HL-60 (cell line): ENCODE data around the gene RBM12.
A peak's percentile ranks its signal among the peaks of the same experiment; 100 is the strongest.

Experiments
- DNase-seq, 2 experiments: peaks; one replicate each; pipeline ENCODE4 v3.0.0-alpha.2; 2010 to 2020; ENCODE audit warnings: low read depth in 1 of 2, low spot score in 1 of 2
- H3K27ac ChIP-seq: fragments of 250-450 bp; sonication (Bioruptor Pico); replicated peaks from 2 replicates; pipeline ENCODE4 v1.5.1; 2020; ENCODE audit warnings: mild to moderate bottlenecking, moderate library complexity
- H3K27me3 ChIP-seq: fragments of 250-450 bp; sonication (Bioruptor Pico); 2 replicates; pipeline ENCODE4 v1.5.1; 2021; ENCODE audit warnings: mild to moderate bottlenecking, moderate library complexity; ENCODE audit not compliant: insufficient read depth, poor library complexity, severe bottlenecking
- H3K4me3 ChIP-seq: replicated peaks from 2 replicates; pipeline ENCODE4 v1.5.1; 2011; ENCODE audit warnings: mild to moderate bottlenecking, control low read depth, low read length; ENCODE audit not compliant: insufficient read depth
- CTCF ChIP-seq: IDR thresholded peaks from one replicate; pipeline ENCODE4 v1.5.1; 2011; ENCODE audit warnings: low read length, control low read depth, inconsistent platforms; ENCODE audit not compliant: insufficient read depth
- GABPA ChIP-seq: IDR thresholded peaks from 2 replicates; pipeline ENCODE4 v1.6.1; 2012; ENCODE audit warnings: low read depth
- POLR2AphosphoS5 ChIP-seq: IDR thresholded peaks from 2 replicates; pipeline ENCODE4 v1.6.1; 2012; ENCODE audit warnings: low read depth
- REST ChIP-seq: IDR thresholded peaks from 2 replicates; pipeline ENCODE4 v1.6.1; 2012; ENCODE audit warnings: low read depth; ENCODE audit not compliant: insufficient replicate concordance
- SPI1 ChIP-seq: IDR thresholded peaks from 2 replicates; pipeline ENCODE4 v1.6.1; 2012; ENCODE audit warnings: low read depth, mild to moderate bottlenecking, borderline replicate concordance

The RBM12 gene

GRCh38 chr20:35629427-35630145, 35.1 kb downstream of the RBM12 start:
- peak overlapping the region; percentile 57 for H3K27ac ChIP-seq
- peak in 1 of 2 experiments; percentile 58 for DNase-seq
- H3K4me3 ChIP-seq, result no peak overlapping the region
- no peaks in the 10 kb centered on the region for H3K27me3 ChIP-seq
- TF ChIP-seq SPI1 (no peak), CTCF (no peak), REST (no peak), POLR2AphosphoS5 (no peak), GABPA (no peak)

GRCh38 chr20:35627121-35627520, 37.6 kb downstream of the RBM12 start:
- Histone ChIP-seq H3K27ac (no peak overlapping the region), H3K27me3 (no peaks in the 10 kb centered on the region), H3K4me3 (no peak overlapping the region)
- TF ChIP-seq REST (no peak), POLR2AphosphoS5 (no peak), GABPA (no peak), SPI1 (no peak), CTCF (no peak)
- DNase-seq, result no peak

DNA sequence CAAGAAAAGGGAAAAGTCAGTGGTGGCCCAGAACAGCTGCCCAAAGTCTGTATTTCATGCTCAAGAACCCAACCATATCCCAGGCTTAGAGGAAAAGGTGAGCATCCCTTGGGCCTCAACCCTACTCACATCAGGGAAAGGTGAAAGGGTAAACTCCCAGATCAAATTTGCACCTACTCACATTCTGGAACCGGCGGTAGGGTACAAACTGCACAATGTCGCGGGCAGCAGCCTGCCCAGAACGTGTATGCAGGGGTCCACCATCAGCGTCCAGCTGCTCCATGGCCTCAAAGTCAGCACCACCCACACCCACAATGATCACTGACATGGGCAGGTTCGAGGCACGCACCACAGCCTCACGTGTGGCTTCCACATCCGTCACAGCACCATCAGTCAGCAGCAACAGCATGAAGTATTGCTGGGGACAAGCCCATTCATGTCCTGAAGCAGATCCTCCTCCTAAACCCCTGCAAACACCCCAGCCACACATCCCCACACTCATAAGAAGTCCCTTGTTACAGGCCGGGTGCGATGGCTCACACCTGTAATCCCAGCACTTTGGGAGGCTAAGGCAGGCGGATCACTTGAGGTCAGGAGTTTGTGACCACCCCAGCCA, 38.2 kb downstream of the RBM12 start:
- Histone ChIP-seq H3K4me3 (no peak overlapping the region), H3K27ac (no peak overlapping the region), H3K27me3 (no peaks in the 10 kb centered on the region)
- no peak for DNase-seq
- TF ChIP-seq CTCF (no peak), POLR2AphosphoS5 (no peak), GABPA (no peak), SPI1 (no peak), REST (no peak)
